NT2/D1 (cell line): ENCODE data around the gene NDST1.

Experiments used
- DNase-seq: peaks from one replicate; pipeline ENCODE4 v3.0.0-alpha.2; 2011; ENCODE audit warnings: low read depth, low spot score
- H3K27me3 ChIP-seq: 2 replicates; pipeline ENCODE4 v1.6.0; 2011; ENCODE audit warnings: mild to moderate bottlenecking; ENCODE audit not compliant: insufficient read length, insufficient read depth
- H3K36me3 ChIP-seq: 2 replicates; pipeline ENCODE4 v1.6.1; 2011; ENCODE audit warnings: mild to moderate bottlenecking, low read length, mixed read lengths; ENCODE audit not compliant: insufficient read depth, insufficient read length
- H3K4me1 ChIP-seq: 2 replicates; pipeline ENCODE4 v1.5.1; 2011; ENCODE audit not compliant: insufficient read depth, insufficient read length
- H3K4me3 ChIP-seq: 2 replicates; pipeline ENCODE4 v1.5.1; 2011; ENCODE audit warnings: low read depth; ENCODE audit not compliant: insufficient read length
- H3K9ac ChIP-seq: 2 replicates; pipeline ENCODE4 v1.6.0; 2011; ENCODE audit warnings: low read depth; ENCODE audit not compliant: insufficient read length
- H3K9me3 ChIP-seq: 2 replicates; pipeline ENCODE4 v1.5.1; 2011; ENCODE audit warnings: mild to moderate bottlenecking, low read length; ENCODE audit not compliant: insufficient read depth
- SUZ12 ChIP-seq: IDR thresholded peaks from 2 replicates; pipeline ENCODE4 v1.6.1; 2011; ENCODE audit not compliant: insufficient read length, insufficient read depth; ENCODE audit errors: extremely low read depth
- YY1 ChIP-seq: IDR thresholded peaks from 2 replicates; pipeline ENCODE4 v1.6.1; 2011; ENCODE audit not compliant: insufficient read length, insufficient read depth
- ZNF274 ChIP-seq: IDR thresholded peaks from 2 replicates; pipeline ENCODE4 v1.6.1; 2011; ENCODE audit warnings: mild to moderate bottlenecking, low read depth, low read length

The NDST1 gene

DNA sequence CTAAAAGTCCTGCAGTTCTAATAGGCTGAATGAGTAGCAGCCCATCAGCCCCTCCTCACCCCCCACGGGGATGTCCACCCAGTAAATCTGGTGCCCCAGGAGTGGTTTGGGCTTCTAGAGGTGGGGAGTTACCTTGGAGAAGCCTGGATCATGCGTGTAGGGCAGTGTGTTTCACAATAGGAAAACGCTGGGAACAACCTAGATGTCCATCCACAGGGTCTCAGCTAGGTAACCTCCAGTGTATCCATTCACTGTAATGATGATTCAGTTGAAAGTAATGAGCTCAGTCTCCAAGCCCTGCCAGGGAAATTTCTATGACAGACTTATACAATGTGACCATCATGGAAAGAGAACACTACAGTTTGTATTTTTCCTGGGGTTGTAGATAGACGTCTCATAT is 51.8 kb downstream of the NDST1 start:
- no peak for TF ChIP-seq YY1
- TF ChIP-seq SUZ12 = no peak
- no peak for TF ChIP-seq ZNF274
- no peaks in the 10 kb centered on the region for H3K4me1 ChIP-seq
- H3K9ac ChIP-seq = no peak overlapping the region
- DNase-seq = no peak
- H3K9me3 ChIP-seq = no peaks in the 10 kb centered on the region
- H3K27me3 ChIP-seq = no peaks in the 10 kb centered on the region
- peaks cover 34% of the 10 kb centered on the region for H3K36me3 ChIP-seq
- no peak overlapping the region for H3K4me3 ChIP-seq

DNA sequence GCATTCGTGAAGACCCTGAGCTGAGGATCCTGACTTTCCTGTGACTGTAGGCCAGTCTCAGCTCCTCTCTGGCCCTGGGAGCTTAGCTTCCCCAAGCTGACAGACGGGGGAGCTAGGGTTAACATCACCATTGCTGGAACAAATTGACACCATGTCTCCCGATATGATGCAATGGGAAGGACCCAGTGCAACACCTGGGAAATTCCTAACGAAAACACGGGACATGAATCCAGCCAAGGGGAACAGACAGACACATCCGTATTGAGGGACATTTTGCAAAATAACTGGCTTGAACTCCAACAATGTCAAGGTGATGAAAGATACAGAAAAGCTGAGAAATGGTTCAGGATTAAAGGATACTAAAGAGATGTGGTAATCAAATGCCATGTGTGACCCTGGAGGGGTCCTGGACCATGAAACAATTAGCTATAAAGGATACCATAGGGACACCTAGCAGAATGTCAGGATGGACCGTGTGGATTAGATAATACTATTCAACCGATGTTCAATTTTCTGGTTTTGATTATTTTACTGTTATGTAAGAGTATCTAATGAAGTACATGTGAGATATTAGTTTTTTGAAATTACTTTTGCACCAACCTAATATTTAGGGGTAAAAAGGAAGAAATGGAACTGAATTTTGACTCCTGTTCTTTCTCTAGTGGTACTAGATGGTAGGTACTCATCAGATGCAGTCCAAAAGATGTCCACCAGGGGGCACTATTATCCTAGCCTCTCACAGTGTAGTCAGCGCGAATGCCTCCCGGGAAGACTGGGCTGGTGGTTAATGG is 52.7 kb downstream of the NDST1 start:
- Histone ChIP-seq H3K9me3 (no peaks in the 10 kb centered on the region), H3K4me3 (no peak overlapping the region), H3K9ac (peak overlapping the region; percentile 4), H3K27me3 (no peaks in the 10 kb centered on the region), H3K36me3 (peaks cover 25% of the 10 kb centered on the region), H3K4me1 (no peaks in the 10 kb centered on the region)
- peak; percentile 75 for DNase-seq
- TF ChIP-seq ZNF274 = no peak
- no peak for TF ChIP-seq YY1
- TF ChIP-seq SUZ12 = no peak

DNA sequence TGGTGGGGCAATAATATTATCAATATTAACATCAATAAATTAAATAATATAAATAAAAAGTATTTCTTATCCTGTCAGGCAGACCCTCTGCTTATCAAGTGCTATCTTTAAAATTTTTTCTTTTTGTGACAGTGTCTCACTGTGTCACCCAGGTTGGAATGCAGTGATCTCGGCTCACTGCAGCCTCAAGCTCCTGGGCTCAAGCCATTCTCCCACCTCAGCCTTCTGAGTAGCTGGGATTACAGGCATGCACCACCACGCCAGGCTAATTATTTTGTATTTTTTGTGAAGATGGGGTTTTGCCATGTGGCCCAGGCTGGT is 53.2 kb downstream of the NDST1 start:
- H3K36me3 ChIP-seq = peaks cover 20% of the 10 kb centered on the region
- H3K27me3 ChIP-seq = no peaks in the 10 kb centered on the region
- H3K9me3 ChIP-seq = no peaks in the 10 kb centered on the region
- H3K4me3 ChIP-seq = no peak overlapping the region
- TF ChIP-seq YY1 (no peak), ZNF274 (no peak), SUZ12 (no peak)
- DNase-seq = no peak
- H3K4me1 ChIP-seq = no peaks in the 10 kb centered on the region
- no peak overlapping the region for H3K9ac ChIP-seq

DNA sequence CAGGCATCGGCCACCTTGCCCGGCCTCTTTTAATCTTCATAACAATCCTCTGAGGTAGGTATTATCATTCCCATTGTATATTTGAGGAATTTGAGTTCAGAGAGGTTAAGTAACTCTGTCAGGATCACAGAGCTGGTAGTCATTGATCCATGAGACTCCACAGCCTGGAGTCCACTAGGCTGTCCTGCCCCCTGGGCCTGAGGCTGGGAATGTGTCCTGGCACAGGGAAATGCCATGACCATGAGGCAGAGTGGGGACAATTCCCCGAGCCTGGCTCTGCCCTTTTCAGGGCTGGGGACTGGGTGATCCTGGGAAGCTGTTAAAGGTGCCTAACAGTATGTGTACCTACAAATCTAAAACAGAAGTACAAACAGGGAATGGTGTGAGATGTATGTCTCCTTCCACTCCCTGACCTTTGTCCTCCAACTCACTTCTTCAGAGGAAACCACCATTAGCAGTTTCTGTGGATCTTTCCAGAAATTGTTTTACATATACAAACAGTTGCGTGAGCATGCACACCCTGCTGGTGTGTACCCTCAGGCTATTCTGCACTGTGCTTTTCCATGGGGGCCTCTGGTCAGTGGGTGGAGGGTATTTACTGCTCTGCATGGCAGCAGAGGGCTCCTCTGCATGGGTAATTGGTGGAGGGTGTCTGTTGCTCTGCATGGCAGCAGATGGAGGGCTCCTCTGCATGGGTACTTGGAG is 53.8 kb downstream of the NDST1 start:
- H3K9me3 ChIP-seq = no peaks in the 10 kb centered on the region
- no peak overlapping the region for H3K4me3 ChIP-seq
- no peak overlapping the region for H3K9ac ChIP-seq
- DNase-seq = no peak
- TF ChIP-seq ZNF274 = no peak
- peaks cover 15% of the 10 kb centered on the region for H3K36me3 ChIP-seq
- no peaks in the 10 kb centered on the region for H3K27me3 ChIP-seq
- no peaks in the 10 kb centered on the region for H3K4me1 ChIP-seq

DNA sequence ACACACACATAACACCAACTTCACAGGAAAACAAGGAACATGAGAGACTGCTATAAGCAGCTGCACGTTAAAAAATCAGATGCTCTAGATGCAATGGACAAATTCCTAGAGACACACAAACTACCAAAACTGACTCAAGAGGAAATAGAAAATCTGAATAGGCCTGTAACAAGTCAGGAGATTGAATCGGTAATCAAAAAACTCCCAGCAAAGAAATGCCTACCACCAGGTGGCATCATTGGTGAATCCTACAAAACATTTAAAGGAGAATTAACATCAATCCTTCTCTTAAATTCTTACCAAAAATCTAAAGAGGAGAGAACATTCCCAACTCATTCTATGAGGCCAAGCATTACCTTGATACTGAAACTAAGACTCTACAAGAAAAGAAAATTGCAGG is 54.9 kb downstream of the NDST1 start:
- TF ChIP-seq ZNF274 = no peak
- Histone ChIP-seq H3K9me3 (no peaks in the 10 kb centered on the region), H3K9ac (no peak overlapping the region), H3K36me3 (peaks cover 6% of the 10 kb centered on the region), H3K27me3 (no peaks in the 10 kb centered on the region), H3K4me1 (no peaks in the 10 kb centered on the region), H3K4me3 (no peak overlapping the region)
- DNase-seq = peak; percentile 28

DNA sequence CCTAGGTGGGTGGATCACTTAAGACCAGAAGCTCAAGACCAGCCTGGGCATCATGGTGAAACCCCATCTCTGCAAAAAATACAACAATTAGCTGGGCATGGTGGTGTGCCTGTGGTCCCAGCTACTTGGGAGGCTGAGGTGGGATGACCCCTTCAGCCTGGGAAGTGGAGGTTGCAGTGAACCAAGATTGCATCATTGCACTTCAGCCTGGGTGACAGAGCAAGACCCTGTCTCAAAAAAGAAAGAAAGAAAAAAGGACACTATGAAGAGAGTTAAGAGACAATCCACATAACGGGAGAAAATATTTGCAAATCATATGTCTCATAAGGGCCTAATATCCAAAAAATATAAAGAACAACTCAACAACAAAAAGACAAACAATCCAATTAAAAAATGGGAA is 57.9 kb downstream of the NDST1 start:
- no peaks in the 10 kb centered on the region for H3K27me3 ChIP-seq
- no peaks in the 10 kb centered on the region for H3K9me3 ChIP-seq
- TF ChIP-seq ZNF274 (no peak), SUZ12 (no peak), YY1 (no peak)
- H3K4me3 ChIP-seq = no peak overlapping the region
- H3K9ac ChIP-seq = no peak overlapping the region
- H3K4me1 ChIP-seq = peaks cover 2% of the 10 kb centered on the region
- no peak for DNase-seq
- no peaks in the 10 kb centered on the region for H3K36me3 ChIP-seq

DNA sequence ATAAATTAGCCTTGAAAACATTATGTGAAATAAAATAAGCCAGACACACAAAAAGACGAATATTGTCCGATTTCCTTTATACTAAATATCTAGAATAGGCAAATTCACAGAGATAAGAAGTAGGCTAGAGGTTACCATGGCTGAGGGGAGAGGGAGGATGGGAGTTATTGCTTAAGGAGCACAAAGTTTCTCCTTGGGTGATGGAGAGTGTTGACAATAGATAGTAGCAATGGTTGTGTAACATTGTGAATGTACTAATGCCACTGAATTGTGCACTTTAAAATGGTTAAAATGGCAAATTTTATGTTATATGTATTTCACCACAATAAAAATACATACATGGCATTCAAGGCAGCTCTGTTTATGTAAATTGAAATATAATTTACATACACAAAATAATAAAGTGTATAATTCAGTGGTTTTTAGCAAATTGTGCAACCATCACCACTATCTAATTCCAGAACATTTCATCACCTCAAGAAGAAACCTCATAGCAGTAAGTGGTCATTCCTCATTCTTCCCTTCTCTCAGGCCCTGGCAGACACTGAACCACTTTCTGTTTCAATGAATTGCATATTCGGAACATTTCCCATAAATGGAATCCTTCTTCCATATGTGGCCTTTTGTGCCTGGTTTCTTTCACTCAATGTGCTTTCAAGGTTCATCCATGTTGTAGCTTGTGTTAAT is 59.2 kb downstream of the NDST1 start:
- TF ChIP-seq SUZ12 (no peak), YY1 (no peak), ZNF274 (no peak)
- Histone ChIP-seq H3K9ac (no peak overlapping the region), H3K36me3 (no peaks in the 10 kb centered on the region), H3K9me3 (no peaks in the 10 kb centered on the region), H3K4me1 (peaks cover 2% of the 10 kb centered on the region), H3K4me3 (no peak overlapping the region), H3K27me3 (no peaks in the 10 kb centered on the region)
- no peak for DNase-seq
